ENCODE results near the gene PARD3B. TPM values are rescaled to one million over a fixed set of nuclear protein-coding genes. Genes with fewer than 3 reads are reported as not detected.

The PARD3B gene
- total and polyA plus RNA-seq, 2 of the 8 experiments (the other 6 are each of a cell fraction or from before 2014, with no cell fraction given) = 1.2 to 5.7 TPM

DNA sequence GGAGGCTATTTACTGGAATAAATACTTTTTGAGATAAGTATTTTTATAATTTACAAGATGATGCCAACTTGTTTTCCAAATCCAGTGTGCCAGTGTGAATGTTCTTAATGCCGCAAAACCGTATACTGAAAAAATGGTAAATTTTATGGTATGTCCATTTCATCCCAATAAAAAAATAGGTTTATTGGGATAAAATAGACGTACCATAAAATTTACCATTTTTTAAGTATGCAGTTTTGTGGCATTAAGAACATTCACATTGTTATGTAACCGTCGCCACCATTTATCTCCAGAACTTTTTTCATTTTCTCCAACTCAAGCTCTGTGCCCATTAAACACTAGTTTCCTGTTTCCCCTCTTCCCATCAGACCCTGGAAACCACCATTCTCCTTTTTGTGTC lies 167.9 kb downstream of the PARD3B start:
- H3K23ac ChIP-seq (ENCODE audit: insufficient read length) = no peak overlapping the region
- no peak for TF ChIP-seq CHD1 (IDR thresholded peaks at IDR 0.05; ENCODE audit: low read depth, low read length)
- TF ChIP-seq POU5F1 (IDR thresholded peaks at IDR 0.05; ENCODE audit: low read depth, low read length) = no peak
- no peak for TF ChIP-seq SIX5 (IDR thresholded peaks at IDR 0.05; ENCODE audit: low read depth, low read length)
- TF ChIP-seq NRF1 (IDR thresholded peaks at IDR 0.05; ENCODE audit: low read depth, low read length) = no peak
- TF ChIP-seq CHD2 (IDR thresholded peaks at IDR 0.05; ENCODE audit: low read length) = no peak
- no peak for TF ChIP-seq GABPA (IDR thresholded peaks at IDR 0.05; ENCODE audit: borderline replicate concordance, insufficient read depth, low read length)
- TF ChIP-seq, protein P1, sequence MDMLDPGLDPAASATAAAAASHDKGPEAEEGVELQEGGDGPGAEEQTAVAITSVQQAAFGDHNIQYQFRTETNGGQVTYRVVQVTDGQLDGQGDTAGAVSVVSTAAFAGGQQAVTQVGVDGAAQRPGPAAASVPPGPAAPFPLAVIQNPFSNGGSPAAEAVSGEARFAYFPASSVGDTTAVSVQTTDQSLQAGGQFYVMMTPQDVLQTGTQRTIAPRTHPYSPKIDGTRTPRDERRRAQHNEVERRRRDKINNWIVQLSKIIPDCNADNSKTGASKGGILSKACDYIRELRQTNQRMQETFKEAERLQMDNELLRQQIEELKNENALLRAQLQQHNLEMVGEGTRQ (IDR thresholded peaks at IDR 0.05; ENCODE audit: low read length) = no peak
- TF ChIP-seq, protein P2, sequence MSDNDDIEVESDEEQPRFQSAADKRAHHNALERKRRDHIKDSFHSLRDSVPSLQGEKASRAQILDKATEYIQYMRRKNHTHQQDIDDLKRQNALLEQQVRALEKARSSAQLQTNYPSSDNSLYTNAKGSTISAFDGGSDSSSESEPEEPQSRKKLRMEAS (IDR thresholded peaks at IDR 0.05) = no peak
- no peak for TF ChIP-seq FOSL1 (IDR thresholded peaks at IDR 0.05; ENCODE audit: insufficient read depth, low read depth, low read length)
- no peak for TF ChIP-seq RFX5 (IDR thresholded peaks at IDR 0.05; ENCODE audit: borderline replicate concordance, low read depth, low read length)
- no peak for TF ChIP-seq BACH1 (IDR thresholded peaks at IDR 0.05; ENCODE audit: low read length)
- TF ChIP-seq SP4 (IDR thresholded peaks at IDR 0.05; ENCODE audit: low read length) = no peak
- TF ChIP-seq BCL11A (IDR thresholded peaks at IDR 0.05; ENCODE audit: low read depth in 2 of 2, low read length in 2 of 2) = no peak
- no peak for TF ChIP-seq CEBPB (IDR thresholded peaks at IDR 0.05; ENCODE audit: low read depth, low read length)
- no peak for TF ChIP-seq RBBP5 (IDR thresholded peaks at IDR 0.05; ENCODE audit: borderline replicate concordance, low read depth, low read length)
- no peak for TF ChIP-seq SP2 (IDR thresholded peaks at IDR 0.05; ENCODE audit: low read length)

More for the DNA sequence above, 167.9 kb downstream of the PARD3B start:
- H3K4me3 ChIP-seq (ENCODE audit: extremely low read depth in 1 of 4, insufficient read depth in 2 of 4, low read depth in 3 of 4, low read length in 4 of 4) = no peak overlapping the region
- H4K5ac ChIP-seq (ENCODE audit: insufficient read length, low read depth, low read length) = no peak overlapping the region
- H4K8ac ChIP-seq (ENCODE audit: extremely low read depth, insufficient read depth, low read length) = no peak overlapping the region
- no peaks in the 10 kb centered on the region for H3K79me1 ChIP-seq (ENCODE audit: low read depth, low read length)
- no peak overlapping the region for H3K9ac ChIP-seq (replicated peaks in 1 of 4; ENCODE audit: extremely low read depth in 1 of 4, low read depth in 3 of 4, low read length in 3 of 4)
- no peak overlapping the region for H3K14ac ChIP-seq (ENCODE audit: insufficient read length)
- no peak overlapping the region for H2BK12ac ChIP-seq (ENCODE audit: low read depth, low read length)
- no peak for FAIRE-seq
- H3K23me2 ChIP-seq (ENCODE audit: low read depth, low read length) = no peaks in the 10 kb centered on the region
- POLR2A ChIA-PET (ENCODE audit: partially characterized antibody) = no interaction called here
- 72% methylated on average over 5 of the region's 5 CpGs; no CpG with 5 or more reads in 1 of the 2 experiments for WGBS, 2 experiments (ENCODE audit: extremely low coverage in 1 of 2, insufficient coverage in 1 of 2, insufficient read length in 1 of 2, insufficient replicate concordance in 2 of 2, low coverage in 1 of 2, low lambda C conversion rate in 2 of 2, missing lambda C conversion rate in 1 of 2)
- H2AK5ac ChIP-seq (ENCODE audit: low read depth, low read length) = no peak overlapping the region
- H3K27me3 ChIP-seq (replicated peaks in 1 of 4; ENCODE audit: control insufficient read depth in 3 of 4, extremely low read depth in 1 of 4, insufficient read depth in 3 of 4, low read length in 3 of 4) = no peaks in the 10 kb centered on the region
- no peak overlapping the region for H3K4ac ChIP-seq (replicated peaks; ENCODE audit: insufficient read length, low read depth, low read length)
- H3K27ac ChIP-seq (ENCODE audit: low read depth, low read length) = no peak overlapping the region
- H2BK120ac ChIP-seq (replicated peaks; ENCODE audit: low read depth, low read length) = no peak overlapping the region
- no peak for DNase-seq (ENCODE audit: low read depth in 1 of 2, low spot score in 2 of 2)
- H3K9me3 ChIP-seq (ENCODE audit: insufficient read depth in 2 of 2, low read depth in 1 of 2, low read length in 1 of 2) = no peaks in the 10 kb centered on the region
- H2BK15ac ChIP-seq (ENCODE audit: low read length) = no peak overlapping the region
- H4K91ac ChIP-seq (replicated peaks; ENCODE audit: insufficient read length, low read length) = no peak overlapping the region
- no peak overlapping the region for H2BK5ac ChIP-seq (ENCODE audit: low read depth, low read length)
- no peaks in the 10 kb centered on the region for H3K4me1 ChIP-seq (replicated peaks in 1 of 4; ENCODE audit: control insufficient read depth in 3 of 4, insufficient read depth in 4 of 4, low read length in 3 of 4)
- no peaks in the 10 kb centered on the region for H3K79me2 ChIP-seq (ENCODE audit: control insufficient read depth in 1 of 2, insufficient read depth in 2 of 2, low read length in 2 of 2)
- CTCF ChIA-PET (ENCODE audit: partially characterized antibody) = no interaction called here
- no peaks in the 10 kb centered on the region for H3K36me3 ChIP-seq (ENCODE audit: control insufficient read depth in 2 of 4, insufficient read depth in 4 of 4, low read length in 3 of 4)
- no peak overlapping the region for H2AFZ ChIP-seq (ENCODE audit: low read length)
- no peak overlapping the region for H3K18ac ChIP-seq (ENCODE audit: extremely low read depth, low read length)
- no peak overlapping the region for H2BK20ac ChIP-seq (ENCODE audit: low read length)
- no peaks in the 10 kb centered on the region for H4K20me1 ChIP-seq (replicated peaks in 1 of 2; ENCODE audit: control insufficient read depth in 1 of 2, insufficient read depth in 2 of 2, low read length in 2 of 2)
- no peak overlapping the region for H3K4me2 ChIP-seq (ENCODE audit: insufficient read depth in 1 of 2, low read depth in 2 of 2, low read length in 2 of 2)
- no peak overlapping the region for H3K56ac ChIP-seq (replicated peaks; ENCODE audit: insufficient read length, low read depth, low read length)

Data from H1 (cell line).